ENCODE results near the gene SPATA13.

DNA sequence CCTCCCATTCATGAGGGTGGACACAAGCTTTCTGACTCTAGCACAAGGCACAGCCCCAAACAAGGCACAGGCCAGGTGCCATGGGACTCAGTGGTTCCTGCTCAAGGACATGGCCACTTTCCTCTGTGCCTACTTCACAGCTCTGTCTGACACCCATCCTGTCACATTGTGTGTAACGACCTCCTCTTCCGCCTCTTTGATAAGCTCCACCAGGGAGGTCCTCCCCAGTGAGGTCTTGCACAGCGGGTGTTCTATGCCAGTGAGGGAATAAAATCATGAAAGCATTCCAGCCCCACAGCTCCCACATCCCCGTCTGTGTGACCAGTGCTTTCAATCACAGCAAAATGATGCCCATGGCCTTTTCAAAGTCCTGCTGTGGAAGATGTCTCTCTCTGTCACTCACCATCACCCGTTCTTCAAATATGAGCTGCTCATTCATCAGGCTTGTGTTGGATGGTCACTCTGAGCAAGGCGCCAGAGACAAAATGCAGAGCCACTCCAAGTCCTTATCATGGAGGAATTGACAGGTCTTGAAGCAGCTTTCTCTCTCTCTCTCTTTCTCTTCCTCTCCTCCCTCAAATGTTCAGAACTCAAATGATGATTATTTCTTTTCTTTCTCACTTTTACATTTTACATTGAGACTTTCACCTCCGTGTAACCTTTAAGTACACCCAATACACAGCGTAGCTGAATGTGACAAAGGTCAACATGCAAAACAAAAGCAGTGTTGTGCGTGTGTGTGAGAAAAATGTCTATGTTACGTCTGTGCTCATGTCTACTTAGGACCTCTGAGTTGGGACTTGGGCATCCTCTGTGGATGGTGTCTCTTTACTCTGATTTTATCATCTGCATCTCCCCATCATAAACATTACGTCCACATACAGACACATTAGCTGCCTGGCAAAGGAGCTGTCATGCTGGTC, 8.0 kb upstream of the SPATA13 start:
- TF ChIP-seq POLR2A (IDR thresholded peaks at IDR 0.05), result no peak
- TF ChIP-seq, protein P1, sequence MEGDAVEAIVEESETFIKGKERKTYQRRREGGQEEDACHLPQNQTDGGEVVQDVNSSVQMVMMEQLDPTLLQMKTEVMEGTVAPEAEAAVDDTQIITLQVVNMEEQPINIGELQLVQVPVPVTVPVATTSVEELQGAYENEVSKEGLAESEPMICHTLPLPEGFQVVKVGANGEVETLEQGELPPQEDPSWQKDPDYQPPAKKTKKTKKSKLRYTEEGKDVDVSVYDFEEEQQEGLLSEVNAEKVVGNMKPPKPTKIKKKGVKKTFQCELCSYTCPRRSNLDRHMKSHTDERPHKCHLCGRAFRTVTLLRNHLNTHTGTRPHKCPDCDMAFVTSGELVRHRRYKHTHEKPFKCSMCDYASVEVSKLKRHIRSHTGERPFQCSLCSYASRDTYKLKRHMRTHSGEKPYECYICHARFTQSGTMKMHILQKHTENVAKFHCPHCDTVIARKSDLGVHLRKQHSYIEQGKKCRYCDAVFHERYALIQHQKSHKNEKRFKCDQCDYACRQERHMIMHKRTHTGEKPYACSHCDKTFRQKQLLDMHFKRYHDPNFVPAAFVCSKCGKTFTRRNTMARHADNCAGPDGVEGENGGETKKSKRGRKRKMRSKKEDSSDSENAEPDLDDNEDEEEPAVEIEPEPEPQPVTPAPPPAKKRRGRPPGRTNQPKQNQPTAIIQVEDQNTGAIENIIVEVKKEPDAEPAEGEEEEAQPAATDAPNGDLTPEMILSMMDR (IDR thresholded peaks at IDR 0.05), result no peak

Measured in uterus (tissue), 2 donors.